HepG2 (cell line): ENCODE data around the gene RORC. TPM values are rescaled to one million over a fixed set of nuclear protein-coding genes. Genes with fewer than 3 reads are reported as not detected.

Experiments
- ATAC-seq: fragments of 200-7000 bp; cut with Tn5 transposase; 3 replicates; pipeline ENCODE4 v1.9.1; 2020; ENCODE audit warnings: mild to moderate bottlenecking, moderate library complexity
- BruUV-seq: library from RNA; stranded (reverse); fragments of 400-500 nt; replicated peaks from 2 replicates; lab custom pipeline; 2021; lab: Mats Ljungman, UMichigan
- CTCF ChIA-PET: fragments of 300-600 bp; formaldehyde crosslinking; extraction: SDS; loops from one replicate; lab custom pipeline; 2021; ENCODE audit warnings: low total read pairs, inconsistent platforms, low intra/inter-chr PET ratio; lab: Yijun Ruan, JAX
- POLR2A ChIA-PET: fragments of 350-600 bp; sonication (Branson Sonifier 250); formaldehyde crosslinking; loops from one replicate; lab custom pipeline; 2020; ENCODE audit warnings: antibody characterized with exemption, inconsistent platforms; lab: Yijun Ruan, JAX
- DNase-seq: peaks from one replicate; pipeline ENCODE4 v3.0.0-alpha.2; 2015; ENCODE audit warnings: low spot score
- FAIRE-seq: peaks from 3 replicates; lab custom pipeline; 2011; peaks lifted over from hg19 to GRCh38; lab: Jason Lieb, UNC
- H2AFZ ChIP-seq: one replicate; pipeline ENCODE4 v1.6.1; 2011; ENCODE audit warnings: low read length, inconsistent platforms
- H3K27ac ChIP-seq: fragments of 300-600 bp; 3 replicates; pipeline ENCODE4 v1.8.0; 2011; ENCODE audit warnings: mixed run types, mild to moderate bottlenecking, mixed read lengths, low read length, inconsistent platforms; ENCODE audit not compliant: insufficient read depth; ENCODE audit errors: extremely low read length
- H3K27me3 ChIP-seq, 2 experiments: fragments of 200-600 bp in 1 of 2; 2 replicates in 1 of 2; 3 replicates in 1 of 2; pipeline versions ENCODE4 v1.6.0 to v1.8.0; 2011; ENCODE audit warnings: low read length in 2 of 2, mild to moderate bottlenecking in 2 of 2, moderate library complexity in 2 of 2, inconsistent platforms in 1 of 2; ENCODE audit not compliant: insufficient read depth in 2 of 2, control insufficient read depth in 1 of 2
- H3K36me3 ChIP-seq, 2 experiments: fragments of 200-600 bp in 1 of 2; replicated peaks in 1 of 2; 2 replicates in 1 of 2; 3 replicates in 1 of 2; pipeline versions ENCODE4 v1.5.1 to v1.8.0; 2011; ENCODE audit warnings: low read length in 2 of 2, inconsistent platforms in 1 of 2; ENCODE audit not compliant: insufficient read depth in 2 of 2, control insufficient read depth in 1 of 2
- H3K4me1 ChIP-seq: 2 replicates; pipeline ENCODE4 v1.5.1; 2012; ENCODE audit warnings: low read length, inconsistent platforms; ENCODE audit not compliant: insufficient read depth
- H3K4me2 ChIP-seq: 2 replicates; pipeline ENCODE4 v1.6.0; 2011; ENCODE audit warnings: low read depth, low read length, inconsistent platforms
- H3K4me3 ChIP-seq, 3 experiments: fragments of 200-600 bp in 1 of 3; sonication (generic), shearing (Covaris generic) in 1 of 3; replicated peaks in 1 of 3; 2 replicates each; pipeline ENCODE4 v1.5.1; 2011 to 2016; ENCODE audit warnings: low read length in 3 of 3, inconsistent platforms in 2 of 3, low read depth in 2 of 3, mild to moderate bottlenecking in 2 of 3, control low read depth in 1 of 3, mixed read lengths in 1 of 3; ENCODE audit not compliant: insufficient read depth in 1 of 3
- H3K79me2 ChIP-seq: one replicate; pipeline ENCODE4 v1.6.1; 2011; ENCODE audit warnings: low read length, inconsistent platforms; ENCODE audit not compliant: insufficient read depth
- H3K9ac ChIP-seq: 2 replicates; pipeline ENCODE4 v1.6.0; 2011; ENCODE audit warnings: mild to moderate bottlenecking, low read depth, low read length, inconsistent platforms; ENCODE audit not compliant: insufficient read depth
- H3K9me3 ChIP-seq: 2 replicates; pipeline ENCODE4 v1.5.1; 2012; ENCODE audit warnings: mild to moderate bottlenecking, low read length
- H4K20me1 ChIP-seq: 2 replicates; pipeline ENCODE4 v1.6.0; 2011; ENCODE audit warnings: inconsistent platforms, mild to moderate bottlenecking, low read length, moderate library complexity; ENCODE audit not compliant: insufficient read depth
- CBX5 ChIP-seq: sonication (generic); formaldehyde crosslinking; IDR thresholded peaks from 2 replicates; pipeline ENCODE4 v1.4.0; 2020; ENCODE audit warnings: missing genetic modification reagents, borderline replicate concordance
- HOXA7 ChIP-seq: sonication (generic); formaldehyde crosslinking; IDR thresholded peaks from 2 replicates; pipeline ENCODE4 v1.8.1; 2022; ENCODE audit warnings: mild to moderate bottlenecking, missing genetic modification reagents, moderate library complexity
- KMT2B ChIP-seq: IDR thresholded peaks from 2 replicates; pipeline ENCODE4 v1.6.1; 2016; ENCODE audit warnings: missing genetic modification reagents, missing compliant biosample characterization
- MIER2 ChIP-seq: IDR thresholded peaks from 2 replicates; pipeline ENCODE4 v1.6.1; 2016; ENCODE audit warnings: missing biosample characterization, missing genetic modification reagents
- RFXANK ChIP-seq: IDR thresholded peaks from 2 replicates; pipeline ENCODE4 v1.6.1; 2016
- ZNF143 ChIP-seq: sonication (generic); formaldehyde crosslinking; IDR thresholded peaks from 2 replicates; pipeline ENCODE4 v1.4.0; 2020; ENCODE audit warnings: missing genetic modification reagents
- ZNF329 ChIP-seq: sonication (generic); formaldehyde crosslinking; IDR thresholded peaks from 2 replicates; pipeline ENCODE4 v1.9.0; 2021; ENCODE audit warnings: low read depth, mild to moderate bottlenecking, missing genetic modification reagents
- ZNF577 ChIP-seq: sonication (generic); formaldehyde crosslinking; IDR thresholded peaks from 2 replicates; pipeline ENCODE4 v1.4.0; 2020; ENCODE audit warnings: mild to moderate bottlenecking, low read depth, missing genetic modification reagents, borderline replicate concordance
- WGBS: methylation state at CpG from one replicate; pipeline ENCODE4 v1.1.6; 2017; ENCODE audit warnings: low lambda C conversion rate; 5-methylcytosine and 5-hydroxymethylcytosine counted together
- in situ Hi-C: cut with HindIII; loops from 2 replicates; pipeline ENCODE4 v1.10.0; 2017; ENCODE audit warnings: low pct_unique_long_range_greater_than_20kb; ENCODE audit not compliant: extremely low pct_ligation_motif_present
- intact Hi-C: fragments of 100-400 bp; cut with micrococcal nuclease; formaldehyde crosslinking; loops from one replicate; pipeline ENCODE4 v1.10.0; 2022; ENCODE audit not compliant: unreplicated experiment
- polyA plus RNA-seq, 8 experiments: library from polyadenylated mRNA; depleted of rRNA in 3 of 8; stranded (reverse) in 7 of 8; unstranded in 1 of 8; fragments of >200 nt; fragmentation: Illumina TruSeq in 4 of 8; extraction: Trizol in 4 of 8; gene quantifications; 2 replicates each; pipeline versions ENCODE4 v1.2.1 to v1.2.3, GENCODE V29; 2011 to 2016; ENCODE audit warnings: low read depth in 4 of 8, missing spikeins in 1 of 8, mixed read lengths in 1 of 8; ENCODE audit not compliant: insufficient read depth in 1 of 8
- total RNA-seq, 5 experiments: library from RNA; depleted of rRNA; stranded (reverse); fragments of >200 nt; fragmentation: Illumina TruSeq; extraction: Trizol; gene quantifications; 2 replicates each; pipeline ENCODE4 v1.2.3, GENCODE V29; 2016; ENCODE audit warnings: low read depth in 1 of 5
- TF ChIP-seq, protein P1 (sequence below): sonication (generic); formaldehyde crosslinking; conservative IDR thresholded peaks from 2 replicates; pipeline ENCODE4 v1.4.0; 2020; ENCODE audit warnings: mild to moderate bottlenecking, missing genetic modification reagents, moderate library complexity
- TF ChIP-seq, protein P2 (sequence below): sonication (generic); formaldehyde crosslinking; IDR thresholded peaks from 2 replicates; pipeline ENCODE4 v1.4.0; 2020; ENCODE audit warnings: missing genetic modification reagents, low read depth, mild to moderate bottlenecking, borderline replicate concordance

Gene RORC
- total and polyA plus RNA-seq, 2 of the 13 experiments (the other 11 are each of a cell fraction or from before 2014, with no cell fraction given): 2.5 to 6.5 TPM

DNA sequence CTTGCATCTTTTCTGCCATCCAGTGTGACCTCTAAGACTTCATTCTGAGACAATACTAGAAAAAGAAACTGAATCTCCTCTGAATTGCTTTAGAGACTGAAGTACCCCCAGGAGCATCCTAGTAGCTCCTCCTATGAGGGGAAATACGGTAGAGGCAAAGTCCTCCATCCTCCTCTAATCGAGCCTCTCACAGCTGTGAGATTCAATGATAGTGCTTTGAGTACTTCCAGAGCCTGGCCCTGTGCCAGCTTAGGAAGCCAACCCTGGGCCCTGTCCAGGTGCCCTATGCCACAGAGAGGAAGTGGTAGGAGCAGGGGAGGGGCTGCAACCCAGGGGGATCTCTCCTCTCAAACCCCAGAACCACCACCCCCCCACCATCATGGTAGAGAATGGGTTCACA lies 10.7 kb downstream of the RORC start:
- Histone ChIP-seq H3K4me1 (no peaks in the 10 kb centered on the region), H3K4me2 (no peak overlapping the region), H3K27me3 (no peaks in the 10 kb centered on the region), H3K4me3 (no peak overlapping the region), H3K9ac (no peak overlapping the region), H4K20me1 (no peaks in the 10 kb centered on the region), H2AFZ (no peak overlapping the region), H3K36me3 (no peaks in the 10 kb centered on the region), H3K9me3 (no peaks in the 10 kb centered on the region), H3K27ac (no peak overlapping the region), H3K79me2 (no peaks in the 10 kb centered on the region)
- DNase-seq (no peak), FAIRE-seq (no peak), ATAC-seq (no peak)
- 79% methylated on average over 2 of the region's 2 CpGs for WGBS
- BruUV-seq: no TSS peak
- ChIA-PET POLR2A (no interaction called here), CTCF (no interaction called here)
- in situ Hi-C loops: no loop called here
- intact Hi-C loops: no loop called here
- no peak for TF ChIP-seq MIER2
- TF ChIP-seq ZNF577 (CRISPR knock-in tag): no peak
- no peak for TF ChIP-seq CBX5 (CRISPR knock-in tag)

DNA sequence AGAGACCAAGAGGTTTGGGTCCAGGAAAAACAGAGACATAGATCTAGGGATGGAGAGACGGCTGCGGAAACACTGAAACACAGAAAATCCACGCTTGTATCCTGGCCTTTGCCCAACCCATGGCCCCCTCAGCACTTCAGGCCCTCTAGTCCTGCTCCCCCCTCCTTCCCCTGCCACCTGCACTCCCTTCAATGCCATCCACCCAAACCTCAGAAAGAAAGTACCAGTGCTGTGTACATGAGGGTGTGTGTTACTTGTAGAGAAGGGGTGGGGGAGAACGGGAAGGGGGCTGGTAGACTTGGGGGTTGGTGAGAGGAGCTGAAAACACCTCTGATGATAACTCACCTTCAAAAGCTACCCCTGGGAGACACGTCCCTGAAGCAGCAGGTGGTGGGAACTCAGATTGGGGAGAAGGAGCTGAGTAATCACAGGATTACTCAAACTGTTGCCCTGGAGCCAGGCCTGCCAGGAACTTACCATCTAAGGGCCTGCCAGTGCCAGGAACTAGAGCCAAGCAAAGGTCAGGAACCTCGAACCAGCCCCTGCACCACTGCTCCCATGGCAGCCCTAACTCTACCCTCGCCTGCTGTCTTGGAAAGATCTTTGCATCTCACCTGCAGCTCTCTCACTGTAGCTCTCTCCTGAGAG lies 11.5 kb downstream of the RORC start:
- in situ Hi-C loops (no loop called here), intact Hi-C loops (no loop called here)
- CTCF ChIA-PET: no interaction called here
- H3K9ac ChIP-seq: no peak overlapping the region
- H3K4me2 ChIP-seq: no peak overlapping the region
- H3K9me3 ChIP-seq: no peaks in the 10 kb centered on the region
- no peak overlapping the region for H2AFZ ChIP-seq
- H4K20me1 ChIP-seq: no peaks in the 10 kb centered on the region
- no peaks in the 10 kb centered on the region for H3K27me3 ChIP-seq
- H3K79me2 ChIP-seq: no peaks in the 10 kb centered on the region
- TF ChIP-seq, protein P1, sequence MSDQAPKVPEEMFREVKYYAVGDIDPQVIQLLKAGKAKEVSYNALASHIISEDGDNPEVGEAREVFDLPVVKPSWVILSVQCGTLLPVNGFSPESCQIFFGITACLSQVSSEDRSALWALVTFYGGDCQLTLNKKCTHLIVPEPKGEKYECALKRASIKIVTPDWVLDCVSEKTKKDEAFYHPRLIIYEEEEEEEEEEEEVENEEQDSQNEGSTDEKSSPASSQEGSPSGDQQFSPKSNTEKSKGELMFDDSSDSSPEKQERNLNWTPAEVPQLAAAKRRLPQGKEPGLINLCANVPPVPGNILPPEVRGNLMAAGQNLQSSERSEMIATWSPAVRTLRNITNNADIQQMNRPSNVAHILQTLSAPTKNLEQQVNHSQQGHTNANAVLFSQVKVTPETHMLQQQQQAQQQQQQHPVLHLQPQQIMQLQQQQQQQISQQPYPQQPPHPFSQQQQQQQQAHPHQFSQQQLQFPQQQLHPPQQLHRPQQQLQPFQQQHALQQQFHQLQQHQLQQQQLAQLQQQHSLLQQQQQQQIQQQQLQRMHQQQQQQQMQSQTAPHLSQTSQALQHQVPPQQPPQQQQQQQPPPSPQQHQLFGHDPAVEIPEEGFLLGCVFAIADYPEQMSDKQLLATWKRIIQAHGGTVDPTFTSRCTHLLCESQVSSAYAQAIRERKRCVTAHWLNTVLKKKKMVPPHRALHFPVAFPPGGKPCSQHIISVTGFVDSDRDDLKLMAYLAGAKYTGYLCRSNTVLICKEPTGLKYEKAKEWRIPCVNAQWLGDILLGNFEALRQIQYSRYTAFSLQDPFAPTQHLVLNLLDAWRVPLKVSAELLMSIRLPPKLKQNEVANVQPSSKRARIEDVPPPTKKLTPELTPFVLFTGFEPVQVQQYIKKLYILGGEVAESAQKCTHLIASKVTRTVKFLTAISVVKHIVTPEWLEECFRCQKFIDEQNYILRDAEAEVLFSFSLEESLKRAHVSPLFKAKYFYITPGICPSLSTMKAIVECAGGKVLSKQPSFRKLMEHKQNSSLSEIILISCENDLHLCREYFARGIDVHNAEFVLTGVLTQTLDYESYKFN (CRISPR knock-in tag): no peak
- TF ChIP-seq HOXA7 (CRISPR knock-in tag): no peak
- no peak for TF ChIP-seq ZNF143 (CRISPR knock-in tag)
- no peak for TF ChIP-seq ZNF329 (CRISPR knock-in tag)
- TF ChIP-seq, protein P2, sequence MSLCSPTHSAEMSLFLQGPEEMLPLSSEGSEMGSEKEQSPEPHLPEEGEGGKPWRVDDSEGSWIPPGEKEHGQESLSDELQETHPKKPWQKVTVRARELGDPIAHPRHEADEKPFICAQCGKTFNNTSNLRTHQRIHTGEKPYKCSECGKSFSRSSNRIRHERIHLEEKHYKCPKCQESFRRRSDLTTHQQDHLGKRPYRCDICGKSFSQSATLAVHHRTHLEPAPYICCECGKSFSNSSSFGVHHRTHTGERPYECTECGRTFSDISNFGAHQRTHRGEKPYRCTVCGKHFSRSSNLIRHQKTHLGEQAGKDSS: no peak
- no peak for TF ChIP-seq RFXANK (CRISPR knock-in tag)
- no peak for TF ChIP-seq KMT2B (CRISPR knock-in tag)
- H3K4me1 ChIP-seq: no peaks in the 10 kb centered on the region
- no TSS peak for BruUV-seq
- POLR2A ChIA-PET: no interaction called here
- FAIRE-seq: no peak
- no peak overlapping the region for H3K4me3 ChIP-seq
- WGBS: 90% methylated on average over 5 of the region's 7 CpGs
- no peak for ATAC-seq
- H3K36me3 ChIP-seq: no peaks in the 10 kb centered on the region
- no peak for DNase-seq
- no peak overlapping the region for H3K27ac ChIP-seq
